ENCODE measurements around the gene CHRM2. TPM values are rescaled to one million over a fixed set of nuclear protein-coding genes. Genes with fewer than 3 reads are reported as not detected.

The CHRM2 gene
- total and polyA plus RNA-seq, 7 experiments from 2014 or later = not detected

Small RNA genes within 50 kb of the gene (microRNA-seq; reads per million reads assigned to microRNA genes)
- gene MIR490 (ENCODE audit: borderline microRNAs expressed) = not detected

Measured in naive thymus-derived CD4-positive, alpha-beta T cell (primary cell).